Spleen (tissue), 7 donors: ENCODE measurements around the gene MACC1.

Experiments used
- POLR2A ChIP-seq, 3 donors: fragments of 450-650 bp; IDR thresholded peaks; one replicate each; pipeline ENCODE4 v1.5.1; 2017; ENCODE audit warnings: antibody characterized with exemption in 3 of 3, mild to moderate bottlenecking in 1 of 3
- TF ChIP-seq, protein P1 (sequence below), 11 experiments: fragments of 200-600 bp in 7 of 11; fragments of 450-650 bp in 4 of 11; sonication (generic) in 4 of 11; IDR thresholded peaks in 8 of 11; conservative IDR thresholded peaks in 3 of 11; 1 replicate in 7 of 11; 2 replicates in 4 of 11; pipeline versions ENCODE4 v1.4.0 to v1.8.0; 2016 to 2021; ENCODE audit warnings: antibody characterized with exemption in 11 of 11, inconsistent platforms in 4 of 11, mild to moderate bottlenecking in 1 of 11
- donor health status: DM: no; HTN: no; CAD: no; lungs with moderate emphysema.
- donor health status: DM: no; HTN: no; CAD: no.
- donor health status: DM: no; HTN: no; CAD: no.

DNA sequence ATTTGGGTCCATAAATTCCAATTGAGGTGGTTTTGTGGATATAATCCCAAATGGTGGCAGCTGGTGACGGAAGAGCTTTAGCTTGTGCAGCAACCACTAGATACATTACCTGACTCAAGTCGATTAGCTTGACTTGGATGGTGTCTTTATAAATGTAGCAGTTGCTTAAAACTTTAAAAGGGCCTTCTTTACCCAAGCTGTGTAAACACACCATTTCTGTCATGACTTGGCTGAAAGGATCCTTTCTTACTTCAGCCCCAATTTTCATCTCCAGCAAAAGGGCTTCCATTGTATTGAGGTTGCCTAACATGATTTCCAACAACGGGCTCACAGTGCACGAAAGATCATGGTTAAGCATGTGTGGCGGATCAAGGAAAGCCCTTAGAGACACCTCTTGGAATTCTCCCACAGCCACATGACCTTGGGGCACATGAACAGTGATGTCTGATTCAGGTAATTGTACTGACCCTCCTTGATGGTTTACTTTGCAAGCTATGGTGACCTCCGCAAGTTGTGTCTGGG is 57.9 kb downstream of the MACC1 start:
- no peak for TF ChIP-seq POLR2A (IDR thresholded peaks at IDR 0.05)
- TF ChIP-seq, protein P1, sequence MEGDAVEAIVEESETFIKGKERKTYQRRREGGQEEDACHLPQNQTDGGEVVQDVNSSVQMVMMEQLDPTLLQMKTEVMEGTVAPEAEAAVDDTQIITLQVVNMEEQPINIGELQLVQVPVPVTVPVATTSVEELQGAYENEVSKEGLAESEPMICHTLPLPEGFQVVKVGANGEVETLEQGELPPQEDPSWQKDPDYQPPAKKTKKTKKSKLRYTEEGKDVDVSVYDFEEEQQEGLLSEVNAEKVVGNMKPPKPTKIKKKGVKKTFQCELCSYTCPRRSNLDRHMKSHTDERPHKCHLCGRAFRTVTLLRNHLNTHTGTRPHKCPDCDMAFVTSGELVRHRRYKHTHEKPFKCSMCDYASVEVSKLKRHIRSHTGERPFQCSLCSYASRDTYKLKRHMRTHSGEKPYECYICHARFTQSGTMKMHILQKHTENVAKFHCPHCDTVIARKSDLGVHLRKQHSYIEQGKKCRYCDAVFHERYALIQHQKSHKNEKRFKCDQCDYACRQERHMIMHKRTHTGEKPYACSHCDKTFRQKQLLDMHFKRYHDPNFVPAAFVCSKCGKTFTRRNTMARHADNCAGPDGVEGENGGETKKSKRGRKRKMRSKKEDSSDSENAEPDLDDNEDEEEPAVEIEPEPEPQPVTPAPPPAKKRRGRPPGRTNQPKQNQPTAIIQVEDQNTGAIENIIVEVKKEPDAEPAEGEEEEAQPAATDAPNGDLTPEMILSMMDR (IDR thresholded peaks at IDR 0.05 in 8 of 11, conservative IDR thresholded peaks at IDR 0.05 in 3 of 11), result no peak
